ENCODE results near the gene TBC1D23.

GRCh38 chr3:100299016-100299415 is 38.2 kb downstream of the TBC1D23 start:
- no peak for TF ChIP-seq POLR2A (IDR thresholded peaks at IDR 0.05; ENCODE audit: low read depth)
- no peak for TF ChIP-seq CTCF (IDR thresholded peaks at IDR 0.05)
- no peak for TF ChIP-seq EP300 (IDR thresholded peaks at IDR 0.05)

Data from esophagus muscularis mucosa (tissue), 4 donors.